GM12801 (cell line): Measurements from ENCODE around the gene MSH6.

ENCODE experiments used
- CTCF ChIP-seq: IDR thresholded peaks from one replicate; pipeline ENCODE4 v1.5.1; 2011; ENCODE audit warnings: control low read depth; ENCODE audit not compliant: insufficient read length; ENCODE audit errors: extremely low read depth

Gene MSH6

GRCh38 chr2:47784352-47784851 is 1.5 kb downstream of the MSH6 start:
- TF ChIP-seq CTCF: no peak

DNA sequence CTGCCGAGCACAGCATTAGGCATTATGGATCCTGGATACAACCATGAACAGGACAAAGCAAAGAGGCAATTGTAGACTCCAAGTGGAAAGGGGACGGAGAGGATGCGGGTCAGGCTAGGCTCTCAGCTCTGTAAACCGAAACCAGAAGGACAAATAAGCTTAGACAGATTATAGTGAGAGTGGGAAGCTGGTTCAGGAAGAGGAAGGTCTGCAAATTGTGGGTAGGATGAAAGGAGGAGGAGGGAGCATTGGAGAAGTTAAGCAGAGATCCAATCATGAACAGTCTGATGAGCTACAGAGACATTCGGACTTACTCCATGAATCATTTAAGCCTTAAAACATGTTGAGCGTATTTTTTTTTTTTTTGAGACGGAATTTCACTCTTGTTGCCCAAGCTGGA is 3.0 kb downstream of the MSH6 start:
- TF ChIP-seq CTCF: no peak

GRCh38 chr2:47796090-47796697 is 13.2 kb downstream of the MSH6 start:
- no peak for TF ChIP-seq CTCF

DNA sequence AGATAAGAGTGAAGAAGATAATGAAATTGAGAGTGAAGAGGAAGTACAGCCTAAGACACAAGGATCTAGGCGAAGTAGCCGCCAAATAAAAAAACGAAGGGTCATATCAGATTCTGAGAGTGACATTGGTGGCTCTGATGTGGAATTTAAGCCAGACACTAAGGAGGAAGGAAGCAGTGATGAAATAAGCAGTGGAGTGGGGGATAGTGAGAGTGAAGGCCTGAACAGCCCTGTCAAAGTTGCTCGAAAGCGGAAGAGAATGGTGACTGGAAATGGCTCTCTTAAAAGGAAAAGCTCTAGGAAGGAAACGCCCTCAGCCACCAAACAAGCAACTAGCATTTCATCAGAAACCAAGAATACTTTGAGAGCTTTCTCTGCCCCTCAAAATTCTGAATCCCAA is 15.7 kb downstream of the MSH6 start:
- TF ChIP-seq CTCF: no peak

GRCh38 chr2:47799031-47799609 is 16.2 kb downstream of the MSH6 start:
- TF ChIP-seq CTCF: no peak

DNA sequence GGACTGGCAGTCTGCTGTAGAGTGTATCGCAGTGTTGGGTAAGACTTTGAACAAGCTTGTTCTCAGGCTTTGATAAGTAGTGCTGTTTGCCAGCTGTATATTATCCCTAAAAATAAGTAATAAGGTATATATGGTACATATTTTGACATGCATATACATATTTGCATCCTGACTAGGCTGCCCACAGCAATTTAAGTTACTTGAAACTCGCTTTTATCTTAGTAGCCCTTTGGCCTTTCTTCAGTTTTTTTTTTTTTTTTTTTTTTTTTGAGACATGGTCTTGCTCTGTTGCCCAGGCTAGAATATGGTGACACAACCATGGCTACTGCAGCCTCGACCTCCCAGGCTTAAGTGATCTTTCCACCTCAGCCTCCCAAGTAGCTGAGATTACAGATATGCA is 18.2 kb downstream of the MSH6 start:
- TF ChIP-seq CTCF: no peak

DNA sequence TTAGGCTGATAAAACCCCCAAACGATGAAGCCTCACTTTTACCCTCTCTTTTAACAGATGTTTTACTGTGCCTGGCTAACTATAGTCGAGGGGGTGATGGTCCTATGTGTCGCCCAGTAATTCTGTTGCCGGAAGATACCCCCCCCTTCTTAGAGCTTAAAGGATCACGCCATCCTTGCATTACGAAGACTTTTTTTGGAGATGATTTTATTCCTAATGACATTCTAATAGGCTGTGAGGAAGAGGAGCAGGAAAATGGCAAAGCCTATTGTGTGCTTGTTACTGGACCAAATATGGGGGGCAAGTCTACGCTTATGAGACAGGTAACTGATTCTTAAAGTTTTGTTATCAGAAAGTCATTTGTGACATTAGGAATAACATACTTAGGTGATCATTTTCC is 20.4 kb downstream of the MSH6 start:
- TF ChIP-seq CTCF: no peak

- no peak for TF ChIP-seq CTCF
Measured at GRCh38 chr2:47803770-47804169, 20.8 kb downstream of the MSH6 start.
